NT2/D1 (cell line): ENCODE data around the gene NDUFAF7.
"Not testable (repeated sequence)": the region's sequence is repeated elsewhere in the genome, so short reads cannot be mapped to it uniquely, and the experiment has no call there.

Experiments
- DNase-seq: peaks from one replicate; pipeline ENCODE4 v3.0.0-alpha.2; 2011; ENCODE audit warnings: low read depth, low spot score
- H3K27me3 ChIP-seq: 2 replicates; pipeline ENCODE4 v1.6.0; 2011; ENCODE audit warnings: mild to moderate bottlenecking; ENCODE audit not compliant: insufficient read length, insufficient read depth
- H3K36me3 ChIP-seq: 2 replicates; pipeline ENCODE4 v1.6.1; 2011; ENCODE audit warnings: mild to moderate bottlenecking, low read length, mixed read lengths; ENCODE audit not compliant: insufficient read depth, insufficient read length
- H3K4me1 ChIP-seq: 2 replicates; pipeline ENCODE4 v1.5.1; 2011; ENCODE audit not compliant: insufficient read depth, insufficient read length
- H3K4me3 ChIP-seq: 2 replicates; pipeline ENCODE4 v1.5.1; 2011; ENCODE audit warnings: low read depth; ENCODE audit not compliant: insufficient read length
- H3K9ac ChIP-seq: 2 replicates; pipeline ENCODE4 v1.6.0; 2011; ENCODE audit warnings: low read depth; ENCODE audit not compliant: insufficient read length
- H3K9me3 ChIP-seq: 2 replicates; pipeline ENCODE4 v1.5.1; 2011; ENCODE audit warnings: mild to moderate bottlenecking, low read length; ENCODE audit not compliant: insufficient read depth
- SUZ12 ChIP-seq: IDR thresholded peaks from 2 replicates; pipeline ENCODE4 v1.6.1; 2011; ENCODE audit not compliant: insufficient read length, insufficient read depth; ENCODE audit errors: extremely low read depth
- YY1 ChIP-seq: IDR thresholded peaks from 2 replicates; pipeline ENCODE4 v1.6.1; 2011; ENCODE audit not compliant: insufficient read length, insufficient read depth
- ZNF274 ChIP-seq: IDR thresholded peaks from 2 replicates; pipeline ENCODE4 v1.6.1; 2011; ENCODE audit warnings: mild to moderate bottlenecking, low read depth, low read length

NDUFAF7 gene

DNA sequence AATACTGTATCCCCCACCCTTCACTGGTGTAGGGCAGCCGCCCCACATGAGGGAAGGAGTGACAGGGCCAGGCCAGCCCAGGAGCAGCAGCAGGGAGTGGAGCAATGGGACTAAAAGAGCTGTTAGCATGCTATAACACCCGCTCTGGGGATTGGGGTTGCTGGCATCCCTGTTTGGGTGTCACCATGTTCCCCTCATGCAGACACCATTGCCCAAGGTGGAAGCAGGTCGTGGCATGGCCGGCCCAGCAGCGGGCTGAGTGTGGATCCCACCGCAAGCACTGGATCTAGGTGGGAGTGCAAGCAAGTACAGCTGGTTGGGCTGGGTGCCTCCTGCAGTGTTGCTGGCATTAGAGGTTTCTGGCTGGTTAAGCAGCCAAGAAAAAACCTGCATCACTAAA, 39.7 kb upstream of the NDUFAF7 start:
- TF ChIP-seq YY1 (no peak), SUZ12 (no peak), ZNF274 (no peak)
- Histone ChIP-seq H3K27me3 (no peaks in the 10 kb centered on the region), H3K9ac (no peak overlapping the region), H3K4me1 (peaks cover 5% of the 10 kb centered on the region), H3K36me3 (no peaks in the 10 kb centered on the region), H3K9me3 (no peaks in the 10 kb centered on the region), H3K4me3 (no peak overlapping the region)
- DNase-seq: no peak

DNA sequence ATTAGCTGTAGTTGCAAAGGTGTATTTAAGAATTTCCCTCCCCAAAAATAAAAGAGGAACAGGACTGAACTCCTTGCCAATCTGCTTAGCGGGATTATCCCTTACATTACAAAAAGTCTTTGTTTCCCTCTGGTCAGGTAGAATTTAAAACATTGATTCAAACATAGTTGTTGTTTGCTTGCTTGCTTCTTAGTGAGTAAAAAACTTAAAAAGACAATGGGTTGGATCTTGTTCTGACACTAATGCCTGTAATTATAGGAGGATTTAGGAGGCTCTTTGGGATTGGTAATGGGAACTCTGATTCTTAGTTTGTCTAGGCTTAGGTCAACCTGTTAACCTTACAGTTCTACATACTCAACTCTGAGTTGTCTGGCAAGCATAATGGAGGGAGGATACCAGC, 38.9 kb upstream of the NDUFAF7 start:
- no peak overlapping the region for H3K9ac ChIP-seq
- peaks cover 5% of the 10 kb centered on the region for H3K4me1 ChIP-seq
- H3K36me3 ChIP-seq: no peaks in the 10 kb centered on the region
- no peak for DNase-seq
- TF ChIP-seq ZNF274: no peak
- TF ChIP-seq YY1: no peak
- no peak for TF ChIP-seq SUZ12
- no peak overlapping the region for H3K4me3 ChIP-seq
- no peaks in the 10 kb centered on the region for H3K9me3 ChIP-seq
- no peaks in the 10 kb centered on the region for H3K27me3 ChIP-seq

DNA sequence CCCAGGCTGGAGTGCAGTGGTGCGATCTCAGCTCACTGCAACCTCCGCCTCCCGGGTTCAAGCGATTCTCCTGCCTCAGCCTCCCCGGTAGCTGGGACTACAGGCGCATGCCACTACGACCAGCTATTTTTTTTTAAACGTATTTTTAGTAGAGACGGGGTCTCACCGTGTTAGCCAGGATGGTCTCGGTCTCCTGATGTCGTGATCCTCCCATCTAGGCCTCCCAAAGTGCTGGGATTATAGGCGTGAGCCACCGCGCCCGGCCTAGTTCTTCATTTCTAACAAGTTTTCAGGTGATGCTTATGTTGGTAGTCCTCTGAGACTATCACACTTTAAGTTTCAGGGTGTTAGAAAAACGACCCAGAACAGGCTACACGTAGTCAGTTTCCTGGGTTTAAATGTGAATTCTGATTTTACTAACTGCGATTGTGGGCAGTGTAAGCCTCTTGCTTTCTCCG, 35.6 kb upstream of the NDUFAF7 start:
- H3K9ac ChIP-seq: not testable (repeated sequence)

GRCh38 chr2:37196320-37197195, 34.9 kb upstream of the NDUFAF7 start, which contains the start of gene CEBPZOS:
CEBPZOS (plus strand) TSS chr2:37196496; CDS start chr2:37199705, 3,209 bp downstream.
- Histone ChIP-seq H3K4me1 (no peaks in the 10 kb centered on the region), H3K9me3 (no peaks in the 10 kb centered on the region), H3K9ac (peak within 1 kb of the TSS; percentile 94), H3K4me3 (peak within 1 kb of the TSS; percentile 95), H3K36me3 (peaks cover 10% of the 10 kb centered on the region), H3K27me3 (no peaks in the 10 kb centered on the region)
- DNase-seq: peak; percentile 63
- TF ChIP-seq YY1: no peak
- TF ChIP-seq SUZ12: no peak
- no peak for TF ChIP-seq ZNF274

More for the DNA sequence above, 35.6 kb upstream of the NDUFAF7 start:
- H3K4me1 ChIP-seq, H3K9me3 ChIP-seq, H3K27me3 ChIP-seq, DNase-seq, H3K36me3 ChIP-seq: not testable (repeated sequence)
- peak overlapping the region; percentile 95 for H3K4me3 ChIP-seq

GRCh38 chr2:37198681-37199065, 32.8 kb upstream of the NDUFAF7 start:
- H3K9ac ChIP-seq: no peak overlapping the region
- no peaks in the 10 kb centered on the region for H3K27me3 ChIP-seq
- H3K36me3 ChIP-seq: peaks cover 28% of the 10 kb centered on the region
- H3K9me3 ChIP-seq: peaks cover 11% of the 10 kb centered on the region
- H3K4me3 ChIP-seq: no peak overlapping the region
- no peak for TF ChIP-seq SUZ12
- TF ChIP-seq ZNF274: no peak
- no peak for TF ChIP-seq YY1
- no peaks in the 10 kb centered on the region for H3K4me1 ChIP-seq
- DNase-seq: no peak

- H3K27me3 ChIP-seq: no peaks in the 10 kb centered on the region
- peaks cover 44% of the 10 kb centered on the region for H3K36me3 ChIP-seq
- H3K4me1 ChIP-seq: no peaks in the 10 kb centered on the region
- peaks cover 29% of the 10 kb centered on the region for H3K9me3 ChIP-seq
- H3K4me3 ChIP-seq: no peak overlapping the region
- H3K9ac ChIP-seq: no peak overlapping the region
- DNase-seq: no peak
- TF ChIP-seq SUZ12: no peak
- no peak for TF ChIP-seq YY1
- TF ChIP-seq ZNF274: no peak
Measured at GRCh38 chr2:37201208-37201607, 30.2 kb upstream of the NDUFAF7 start.

GRCh38 chr2:37201766-37202165, 29.7 kb upstream of the NDUFAF7 start:
- Histone ChIP-seq H3K27me3 (no peaks in the 10 kb centered on the region), H3K9me3 (peaks cover 35% of the 10 kb centered on the region), H3K36me3 (peaks cover 49% of the 10 kb centered on the region), H3K9ac (no peak overlapping the region), H3K4me1 (no peaks in the 10 kb centered on the region), H3K4me3 (no peak overlapping the region)
- TF ChIP-seq YY1 (no peak), SUZ12 (no peak), ZNF274 (no peak)
- no peak for DNase-seq
